ENCODE results near the gene MYO3A. TPM values are rescaled to one million over a fixed set of nuclear protein-coding genes. Genes with fewer than 3 reads are reported as not detected.

MYO3A gene
- total RNA-seq, 1 donor from 2014 or later: 0.23 TPM

DNA sequence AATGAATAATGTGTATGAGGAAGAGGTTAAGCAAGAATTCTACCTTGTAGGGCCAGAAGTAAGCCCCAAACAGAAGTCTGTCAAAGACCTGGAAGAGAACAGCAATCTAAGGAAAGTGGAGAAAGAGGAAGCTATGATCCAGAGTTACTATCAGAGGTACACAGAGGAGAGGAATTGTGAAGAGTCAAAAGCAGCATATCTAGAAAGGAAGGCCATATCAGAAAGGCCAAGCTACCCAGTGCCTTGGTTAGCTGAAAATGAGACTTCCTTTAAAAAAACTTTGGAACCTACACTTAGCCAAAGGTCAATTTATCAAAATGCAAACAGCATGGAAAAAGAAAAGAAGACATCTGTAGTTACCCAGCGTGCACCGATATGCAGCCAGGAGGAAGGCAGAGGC, 239.8 kb downstream of the MYO3A start:
- Histone ChIP-seq H4K20me1 (ENCODE audit: insufficient read depth, low read length) (no peaks in the 10 kb centered on the region), H2AFZ (ENCODE audit: low read depth, low read length) (no peak overlapping the region), H3K4me3 (ENCODE audit: insufficient read depth, low read depth, low read length) (no peak overlapping the region), H3K9me3 (ENCODE audit: insufficient read depth, low read depth, low read length) (peaks cover 4% of the 10 kb centered on the region), H3K4me2 (ENCODE audit: low read length) (no peak overlapping the region), H3K36me3 (ENCODE audit: insufficient read depth, low read length) (no peaks in the 10 kb centered on the region), H3K27ac (ENCODE audit: low read depth, low read length) (no peak overlapping the region), H3K9ac (ENCODE audit: low read length) (no peak overlapping the region), H3K27me3 (ENCODE audit: insufficient read depth, low read length) (no peaks in the 10 kb centered on the region), H3K4me1 (ENCODE audit: insufficient read depth, low read length) (no peaks in the 10 kb centered on the region), H3K79me2 (ENCODE audit: insufficient read depth, low read length) (no peaks in the 10 kb centered on the region)
- TF ChIP-seq EZH2 (IDR thresholded peaks at IDR 0.05; ENCODE audit: insufficient read depth, low read length) (no peak), CTCF (IDR thresholded peaks at IDR 0.05; ENCODE audit: insufficient read depth, low read depth, low read length) (no peak)
- peaks cover 7% of the 10 kb centered on the region for H3K27me3 Mint-ChIP-seq (ENCODE audit: low read depth, unreplicated experiment)
- H3K9me3 Mint-ChIP-seq (ENCODE audit: unreplicated experiment): no peaks in the 10 kb centered on the region
- DNase-seq (ENCODE audit: low read depth) (no peak), FAIRE-seq (no peak)
- H3K27ac Mint-ChIP-seq (ENCODE audit: unreplicated experiment): no peak overlapping the region
- no peaks in the 10 kb centered on the region for H3K36me3 Mint-ChIP-seq (ENCODE audit: low read depth, unreplicated experiment)
- no peak overlapping the region for H3K4me3 Mint-ChIP-seq (ENCODE audit: unreplicated experiment)
- peaks cover 18% of the 10 kb centered on the region for H3K4me1 Mint-ChIP-seq (ENCODE audit: low read depth, unreplicated experiment)

- Histone ChIP-seq H3K27ac (ENCODE audit: low read depth, low read length) (no peak overlapping the region), H3K9me3 (ENCODE audit: insufficient read depth, low read depth, low read length) (peaks cover 4% of the 10 kb centered on the region), H3K27me3 (ENCODE audit: insufficient read depth, low read length) (no peaks in the 10 kb centered on the region), H4K20me1 (ENCODE audit: insufficient read depth, low read length) (no peaks in the 10 kb centered on the region), H3K9ac (ENCODE audit: low read length) (no peak overlapping the region), H3K4me3 (ENCODE audit: insufficient read depth, low read depth, low read length) (no peak overlapping the region), H3K79me2 (ENCODE audit: insufficient read depth, low read length) (no peaks in the 10 kb centered on the region), H3K4me2 (ENCODE audit: low read length) (no peak overlapping the region), H2AFZ (ENCODE audit: low read depth, low read length) (no peak overlapping the region), H3K4me1 (ENCODE audit: insufficient read depth, low read length) (no peaks in the 10 kb centered on the region), H3K36me3 (ENCODE audit: insufficient read depth, low read length) (no peaks in the 10 kb centered on the region)
- Mint-ChIP-seq H3K27me3 (ENCODE audit: low read depth, unreplicated experiment) (peaks cover 7% of the 10 kb centered on the region), H3K27ac (ENCODE audit: unreplicated experiment) (no peak overlapping the region), H3K4me3 (ENCODE audit: unreplicated experiment) (no peak overlapping the region), H3K36me3 (ENCODE audit: low read depth, unreplicated experiment) (no peaks in the 10 kb centered on the region), H3K9me3 (ENCODE audit: unreplicated experiment) (no peaks in the 10 kb centered on the region), H3K4me1 (ENCODE audit: low read depth, unreplicated experiment) (no peaks in the 10 kb centered on the region)
- FAIRE-seq: no peak
- no peak for TF ChIP-seq CTCF (IDR thresholded peaks at IDR 0.05; ENCODE audit: insufficient read depth, low read depth, low read length)
- no peak for TF ChIP-seq EZH2 (IDR thresholded peaks at IDR 0.05; ENCODE audit: insufficient read depth, low read length)
- no peak for DNase-seq (ENCODE audit: low read depth)
These were observed 243.3 kb downstream of the MYO3A start for GRCh38 chr10:26177341-26177740.

DNA sequence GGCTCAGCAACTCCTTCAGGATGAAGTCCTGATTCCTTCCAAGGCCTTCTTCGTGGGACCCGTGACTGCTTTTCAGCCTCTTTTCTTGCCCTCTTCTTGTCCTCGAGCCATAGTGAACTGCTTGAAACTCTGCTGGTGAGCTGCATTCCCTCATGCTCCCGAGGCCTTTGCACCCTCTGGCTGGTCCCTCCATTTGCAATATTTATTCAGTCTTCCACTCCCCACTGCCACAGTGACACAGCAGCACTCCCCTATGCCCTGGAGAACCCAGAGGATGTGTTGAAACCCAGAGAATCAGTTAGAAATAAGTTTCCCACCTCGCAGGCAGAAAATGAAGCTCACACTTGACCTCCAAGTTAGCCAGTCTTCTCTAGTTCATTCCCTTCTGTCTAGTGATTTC, 260.2 kb downstream of the MYO3A start:
- H3K79me2 ChIP-seq (ENCODE audit: insufficient read depth, low read length): no peaks in the 10 kb centered on the region
- Mint-ChIP-seq H3K36me3 (ENCODE audit: low read depth, unreplicated experiment) (no peaks in the 10 kb centered on the region), H3K27me3 (ENCODE audit: low read depth, unreplicated experiment) (no peaks in the 10 kb centered on the region), H3K4me1 (ENCODE audit: low read depth, unreplicated experiment) (no peaks in the 10 kb centered on the region), H3K27ac (ENCODE audit: unreplicated experiment) (no peak overlapping the region), H3K9me3 (ENCODE audit: unreplicated experiment) (no peaks in the 10 kb centered on the region), H3K4me3 (ENCODE audit: unreplicated experiment) (no peak overlapping the region)
- no peak overlapping the region for H2AFZ ChIP-seq (ENCODE audit: low read depth, low read length)
- H3K9ac ChIP-seq (ENCODE audit: low read length): no peak overlapping the region
- H3K36me3 ChIP-seq (ENCODE audit: insufficient read depth, low read length): no peaks in the 10 kb centered on the region
- TF ChIP-seq CTCF (IDR thresholded peaks at IDR 0.05; ENCODE audit: insufficient read depth, low read depth, low read length): no peak
- no peak for TF ChIP-seq EZH2 (IDR thresholded peaks at IDR 0.05; ENCODE audit: insufficient read depth, low read length)
- H3K4me1 ChIP-seq (ENCODE audit: insufficient read depth, low read length): no peaks in the 10 kb centered on the region
- H3K4me3 ChIP-seq (ENCODE audit: insufficient read depth, low read depth, low read length): no peak overlapping the region
- DNase-seq (ENCODE audit: low read depth) (no peak), FAIRE-seq (no peak)
- no peak overlapping the region for H3K27ac ChIP-seq (ENCODE audit: low read depth, low read length)
- H3K9me3 ChIP-seq (ENCODE audit: insufficient read depth, low read depth, low read length): peaks cover 3% of the 10 kb centered on the region
- no peaks in the 10 kb centered on the region for H3K27me3 ChIP-seq (ENCODE audit: insufficient read depth, low read length)
- no peak overlapping the region for H3K4me2 ChIP-seq (ENCODE audit: low read length)
- H4K20me1 ChIP-seq (ENCODE audit: insufficient read depth, low read length): no peaks in the 10 kb centered on the region
